MG63 (cell line): Measurements from ENCODE around the gene FCHSD2. TPM values are rescaled to one million over a fixed set of nuclear protein-coding genes. Genes with fewer than 3 reads are reported as not detected.
"Not testable (repeated sequence)": the region's sequence is repeated elsewhere in the genome, so short reads cannot be mapped to it uniquely, and the experiment has no call there.

Experiments used
- DNase-seq: peaks from one replicate; pipeline ENCODE4 v3.0.0-alpha.2; 2020
- H3K27me3 ChIP-seq: fragments of 250-450 bp; sonication (Bioruptor Pico); 2 replicates; pipeline ENCODE4 v1.5.1; 2020; ENCODE audit warnings: mild to moderate bottlenecking, moderate library complexity
- H3K36me3 ChIP-seq: fragments of 250-450 bp; sonication (Bioruptor Pico); 2 replicates; pipeline ENCODE4 v1.5.1; 2020; ENCODE audit warnings: mild to moderate bottlenecking, moderate library complexity
- H3K4me3 ChIP-seq: fragments of 250-450 bp; sonication (Bioruptor Pico); 2 replicates; pipeline ENCODE4 v1.5.1; 2020; ENCODE audit warnings: mild to moderate bottlenecking, moderate library complexity
- H3K9me3 ChIP-seq: fragments of 250-450 bp; sonication (Bioruptor Pico); 2 replicates; pipeline ENCODE4 v1.5.1; 2020; ENCODE audit warnings: mild to moderate bottlenecking, moderate library complexity
- total RNA-seq: library from RNA; depleted of rRNA; stranded (reverse); fragments of >200 nt; shearing (Covaris generic); gene quantifications from 2 replicates; pipeline ENCODE4 v1.2.3, GENCODE V29; 2014; ENCODE audit warnings: low replicate concordance

FCHSD2 gene
- total RNA-seq, 1 experiment from 2014 or later = 8.2 TPM

DNA sequence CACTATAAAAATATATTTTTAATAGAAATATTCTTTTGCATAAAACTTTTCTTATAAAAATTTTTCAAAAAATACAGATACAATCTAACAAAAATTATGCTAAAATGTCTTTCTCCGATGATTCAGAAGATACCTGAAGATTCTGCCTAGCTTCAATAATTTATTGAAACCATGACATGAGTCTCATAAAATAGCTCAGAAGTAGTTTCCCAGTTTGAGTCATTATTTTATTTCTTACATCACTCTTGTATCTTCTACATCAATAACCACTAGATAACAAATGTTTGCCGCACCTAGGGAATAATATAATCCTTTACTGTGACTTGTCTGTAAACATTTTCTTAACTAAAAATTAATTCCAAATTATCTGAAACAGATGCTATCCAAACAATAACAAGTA lies 158.6 kb downstream of the FCHSD2 start:
- no peak for DNase-seq
- Histone ChIP-seq H3K4me3 (no peak overlapping the region), H3K36me3 (peaks cover under 1% of the 10 kb centered on the region), H3K9me3 (no peaks in the 10 kb centered on the region), H3K27me3 (no peaks in the 10 kb centered on the region)

DNA sequence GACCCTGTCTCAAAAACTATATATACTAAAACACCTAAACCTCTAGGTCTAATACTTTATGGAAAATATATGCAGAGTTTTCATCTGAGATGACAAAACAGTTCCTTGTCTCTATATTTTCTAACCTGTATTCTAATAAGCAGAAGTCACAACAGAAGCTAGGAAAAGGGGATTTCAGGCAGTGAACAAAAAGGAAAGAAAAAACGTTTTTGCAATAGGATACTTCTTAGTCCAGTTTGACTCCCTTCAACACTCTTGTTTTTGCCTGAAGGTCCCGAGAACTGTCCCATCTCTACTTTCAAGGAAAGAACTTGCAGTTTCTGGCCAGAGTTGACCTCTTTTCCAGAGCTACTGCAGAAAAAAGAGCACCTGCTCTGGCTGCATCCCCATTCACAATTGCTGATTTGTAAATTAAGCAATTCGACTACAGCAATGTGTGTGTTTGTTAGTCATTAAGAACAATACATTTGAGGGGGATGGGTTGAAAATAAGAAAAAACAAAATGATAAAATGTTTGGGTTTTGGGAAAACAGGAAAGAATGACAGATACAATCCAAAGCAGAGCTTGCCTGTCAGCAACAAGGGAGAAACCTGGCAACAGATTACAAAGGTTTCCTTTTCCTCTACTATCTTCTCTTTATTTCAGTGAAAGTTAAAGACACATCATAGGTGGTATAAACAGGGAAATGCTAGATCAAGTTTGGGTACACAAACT lies 160.0 kb downstream of the FCHSD2 start:
- no peak overlapping the region for H3K4me3 ChIP-seq
- no peaks in the 10 kb centered on the region for H3K9me3 ChIP-seq
- DNase-seq = no peak
- H3K27me3 ChIP-seq = no peaks in the 10 kb centered on the region
- no peaks in the 10 kb centered on the region; the same call in none of the 2 replicates for H3K36me3 ChIP-seq

DNA sequence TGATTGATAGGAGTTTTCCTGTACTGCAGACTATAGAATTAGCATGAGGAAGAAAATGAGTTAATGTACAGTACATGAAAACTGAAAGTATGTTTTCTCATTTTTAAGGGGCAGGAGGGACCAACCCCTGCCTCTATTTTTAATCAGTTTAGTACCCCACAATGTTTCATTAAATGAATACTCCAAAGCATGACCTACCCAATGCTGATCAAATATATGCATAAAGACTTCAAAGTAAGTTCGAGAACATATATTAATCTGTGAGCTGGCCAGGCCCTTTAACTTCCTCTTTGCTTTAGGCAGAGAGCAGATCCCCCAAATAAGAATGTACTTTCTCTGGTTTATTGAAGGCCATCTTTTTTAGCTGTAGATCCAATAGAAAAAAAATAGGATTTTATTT lies 161.0 kb downstream of the FCHSD2 start:
- Histone ChIP-seq H3K36me3 (no peaks in the 10 kb centered on the region; the same call in 1 of the 2 replicates), H3K9me3 (no peaks in the 10 kb centered on the region), H3K4me3 (no peak overlapping the region), H3K27me3 (no peaks in the 10 kb centered on the region)
- DNase-seq = no peak

DNA sequence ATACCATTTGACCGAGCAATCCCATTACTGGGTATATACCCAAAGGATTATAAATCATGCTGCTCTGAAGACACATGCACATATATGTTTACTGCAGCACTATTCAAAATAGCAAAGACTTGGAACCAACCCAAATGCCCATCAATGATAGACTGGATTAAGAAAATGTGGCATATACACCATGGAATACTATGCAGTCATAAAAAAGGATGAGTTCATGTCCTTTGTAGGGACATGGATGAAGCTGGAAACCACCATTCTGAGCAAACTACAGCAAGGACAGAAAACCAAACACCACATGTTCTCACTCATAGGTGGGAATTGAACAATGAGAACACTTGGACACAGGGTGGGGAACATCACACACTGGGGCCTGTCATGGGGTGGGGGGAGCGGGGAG lies 164.3 kb downstream of the FCHSD2 start:
- H3K4me3 ChIP-seq, H3K9me3 ChIP-seq, DNase-seq, H3K27me3 ChIP-seq, H3K36me3 ChIP-seq: not testable (repeated sequence)

DNA sequence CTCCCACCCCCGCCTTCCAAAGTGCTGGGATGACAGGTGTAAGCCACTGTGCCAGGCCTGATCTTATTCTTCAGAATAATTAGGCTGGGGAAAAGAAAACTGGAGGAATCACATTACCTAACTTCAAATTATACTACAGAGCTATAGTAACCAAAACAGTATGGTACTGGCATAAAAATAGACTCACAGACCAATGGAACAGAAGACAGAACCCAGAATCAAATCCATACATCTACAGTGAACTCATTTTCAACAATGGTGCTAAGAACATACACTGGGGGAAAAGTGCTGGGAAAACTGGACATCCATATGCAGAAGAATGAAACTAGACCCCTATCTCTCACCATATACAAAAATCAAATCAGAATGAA lies 165.6 kb downstream of the FCHSD2 start:
- not testable (repeated sequence) for H3K36me3 ChIP-seq, DNase-seq, H3K4me3 ChIP-seq, H3K9me3 ChIP-seq, H3K27me3 ChIP-seq

DNA sequence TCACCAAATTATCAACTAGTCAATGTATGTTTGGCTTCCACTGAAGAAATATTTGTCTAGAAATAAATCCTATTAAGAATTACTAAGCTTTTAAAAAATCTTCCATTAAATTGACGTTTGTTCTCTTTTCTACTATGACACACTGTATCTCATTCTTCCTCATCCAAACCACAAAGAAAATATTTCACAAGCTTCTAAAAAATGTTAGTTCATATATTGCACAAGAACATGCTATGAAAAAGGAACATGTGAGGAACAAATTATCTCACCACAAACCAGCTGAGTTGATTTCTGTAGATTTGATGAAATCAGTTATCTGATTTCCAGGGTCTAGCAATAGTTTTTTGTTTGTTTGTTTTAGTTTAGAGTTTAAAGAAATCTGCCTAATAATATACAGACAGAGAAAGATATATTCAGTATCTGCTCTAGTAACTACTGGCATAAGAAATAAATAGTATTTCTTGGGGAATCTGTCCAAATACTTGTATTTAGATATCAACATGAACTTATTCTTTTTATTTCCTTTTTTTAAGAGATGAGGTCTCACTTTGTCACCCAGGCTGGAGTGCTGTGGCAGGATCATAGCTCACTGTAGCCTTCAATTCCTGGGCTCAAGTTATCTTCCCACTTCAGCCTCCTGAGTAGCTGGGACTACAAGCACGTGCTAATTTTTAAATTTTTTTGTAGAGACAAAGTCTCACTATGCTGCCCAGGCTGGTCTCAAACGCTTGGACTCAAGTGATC lies 166.2 kb downstream of the FCHSD2 start:
- H3K36me3 ChIP-seq = no peaks in the 10 kb centered on the region; the same call in 1 of the 2 replicates
- H3K4me3 ChIP-seq = no peak overlapping the region
- no peaks in the 10 kb centered on the region for H3K27me3 ChIP-seq
- no peak for DNase-seq
- no peaks in the 10 kb centered on the region for H3K9me3 ChIP-seq

DNA sequence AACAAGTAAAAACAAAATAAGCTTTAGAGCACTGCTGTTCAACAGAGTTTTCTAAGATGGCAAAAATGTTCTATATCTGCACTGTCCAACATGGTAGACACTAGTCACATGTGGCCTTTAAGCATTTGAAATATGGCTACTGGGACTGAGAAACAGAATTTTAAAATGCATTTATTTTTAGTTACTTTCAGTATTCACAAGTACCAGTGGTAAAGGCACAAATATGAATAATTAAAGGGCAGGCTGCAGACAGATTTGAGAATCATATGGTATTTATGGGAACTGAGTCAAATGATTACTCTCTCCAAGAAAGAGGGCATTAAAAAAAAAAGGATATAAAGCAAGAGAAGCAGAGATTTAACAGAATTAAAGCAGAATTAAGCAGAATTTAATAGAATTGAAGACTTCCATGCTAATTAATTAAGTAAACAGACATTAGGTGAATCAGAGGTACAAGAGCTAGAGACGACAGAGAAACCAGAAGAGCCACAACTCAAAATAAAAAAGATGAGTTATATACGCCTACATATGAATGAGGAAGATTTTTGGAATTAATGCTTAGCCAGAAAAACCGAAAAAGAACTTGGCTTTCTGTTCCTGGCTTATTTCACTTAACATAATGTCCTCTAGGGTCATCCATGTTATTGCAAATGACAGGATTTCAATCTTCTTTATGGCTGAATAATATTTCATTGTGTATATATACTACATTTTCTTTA lies 167.5 kb downstream of the FCHSD2 start:
- DNase-seq = no peak
- no peaks in the 10 kb centered on the region for H3K27me3 ChIP-seq
- H3K4me3 ChIP-seq = no peak overlapping the region
- no peaks in the 10 kb centered on the region; the same call in 1 of the 2 replicates for H3K36me3 ChIP-seq
- H3K9me3 ChIP-seq = no peaks in the 10 kb centered on the region

DNA sequence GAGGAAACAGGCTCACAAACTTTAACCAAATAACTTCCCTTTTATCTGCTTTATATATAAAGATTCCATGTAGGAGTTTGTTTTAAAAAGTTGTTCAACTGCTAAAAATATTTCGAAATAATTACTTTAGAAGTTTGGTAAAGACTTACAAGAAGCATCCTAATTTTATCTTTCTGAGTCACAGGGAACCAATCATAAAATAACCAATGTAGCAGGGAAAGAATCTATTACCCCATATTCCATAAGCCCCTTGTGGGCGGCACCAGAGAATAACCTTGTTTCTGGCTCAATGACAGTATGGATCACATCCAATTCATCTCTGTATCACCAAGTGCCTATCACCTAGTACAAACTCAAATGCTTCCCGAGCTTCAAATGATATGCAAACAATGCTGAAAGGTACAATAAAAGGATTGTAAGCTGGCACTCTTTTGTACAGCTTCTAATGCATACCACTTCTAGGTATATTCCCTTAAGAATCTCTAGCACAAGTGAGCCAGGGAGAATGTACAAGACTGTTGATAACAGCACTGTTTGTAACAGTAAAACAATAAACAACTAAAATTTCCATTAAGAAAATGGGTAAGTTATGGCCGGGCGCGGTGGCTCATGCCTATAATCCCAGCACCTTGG lies 169.5 kb downstream of the FCHSD2 start:
- Histone ChIP-seq H3K9me3 (no peaks in the 10 kb centered on the region), H3K4me3 (no peak overlapping the region), H3K27me3 (no peaks in the 10 kb centered on the region), H3K36me3 (no peaks in the 10 kb centered on the region; the same call in 1 of the 2 replicates)
- no peak for DNase-seq

DNA sequence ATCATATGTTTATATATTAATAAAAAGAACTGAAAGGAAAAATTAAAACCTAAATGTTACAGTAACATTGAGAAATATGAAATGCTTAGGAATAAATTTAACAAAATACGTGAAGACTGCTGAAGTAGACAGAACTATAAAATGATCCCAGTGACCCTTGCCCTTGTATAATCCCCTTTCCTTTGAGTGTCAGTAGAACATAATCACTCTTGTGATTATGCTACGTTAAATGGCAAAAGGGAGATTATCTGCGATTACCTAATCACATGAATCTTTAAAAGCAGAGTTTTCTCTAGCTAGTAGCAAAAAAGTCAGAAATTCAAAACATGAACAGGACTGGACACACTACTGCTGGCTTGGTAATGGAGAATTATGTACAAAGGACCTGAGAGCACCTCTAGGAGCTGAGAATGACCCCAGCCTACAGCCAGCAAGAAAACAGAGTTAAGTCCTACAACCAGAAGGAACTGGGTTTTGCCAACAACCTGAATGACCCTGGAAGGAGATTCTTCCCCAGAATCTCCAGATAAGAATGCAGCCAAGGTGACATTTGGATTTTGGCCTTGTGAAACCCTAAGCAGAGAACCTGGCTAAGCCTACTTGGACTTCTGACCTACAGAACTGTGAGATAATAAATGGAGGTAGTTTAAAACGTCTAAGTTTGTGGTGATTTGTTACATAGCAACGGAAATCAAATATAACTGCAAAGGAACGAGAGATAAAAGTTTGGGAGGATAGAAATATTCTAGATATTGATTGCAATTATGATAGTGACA lies 170.7 kb downstream of the FCHSD2 start:
- Histone ChIP-seq H3K27me3 (no peaks in the 10 kb centered on the region), H3K36me3 (no peaks in the 10 kb centered on the region; the same call in 1 of the 2 replicates), H3K4me3 (no peak overlapping the region), H3K9me3 (no peaks in the 10 kb centered on the region)
- DNase-seq = no peak

DNA sequence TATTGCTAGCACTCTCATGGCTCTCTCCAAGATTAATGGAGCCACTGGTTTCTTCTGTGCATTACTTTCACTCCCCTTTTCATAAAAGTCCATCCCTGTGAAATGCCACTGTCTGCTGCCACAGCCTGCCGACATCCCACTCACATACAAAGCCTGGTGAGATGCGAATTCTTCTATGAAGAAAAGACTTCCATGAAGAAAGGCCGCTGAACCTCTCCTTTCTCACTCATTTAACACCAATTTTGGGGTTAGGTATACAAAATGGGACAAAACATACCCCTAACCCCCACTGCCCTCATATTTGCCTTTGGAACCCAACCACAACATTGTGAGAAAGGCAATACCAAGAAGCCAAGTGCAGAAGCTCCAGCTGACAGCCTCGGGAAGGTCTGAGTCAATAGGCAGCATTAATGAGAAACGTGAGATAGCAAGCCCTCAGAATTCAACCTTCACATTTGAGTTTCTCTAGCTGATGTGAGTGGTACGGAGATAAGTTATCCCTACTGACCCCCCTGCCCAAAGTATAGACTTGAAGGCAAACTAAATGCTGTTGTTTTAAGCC lies 171.5 kb downstream of the FCHSD2 start:
- DNase-seq = no peak
- no peaks in the 10 kb centered on the region for H3K27me3 ChIP-seq
- H3K4me3 ChIP-seq = no peak overlapping the region
- H3K36me3 ChIP-seq = no peaks in the 10 kb centered on the region; the same call in 1 of the 2 replicates
- H3K9me3 ChIP-seq = no peaks in the 10 kb centered on the region

DNA sequence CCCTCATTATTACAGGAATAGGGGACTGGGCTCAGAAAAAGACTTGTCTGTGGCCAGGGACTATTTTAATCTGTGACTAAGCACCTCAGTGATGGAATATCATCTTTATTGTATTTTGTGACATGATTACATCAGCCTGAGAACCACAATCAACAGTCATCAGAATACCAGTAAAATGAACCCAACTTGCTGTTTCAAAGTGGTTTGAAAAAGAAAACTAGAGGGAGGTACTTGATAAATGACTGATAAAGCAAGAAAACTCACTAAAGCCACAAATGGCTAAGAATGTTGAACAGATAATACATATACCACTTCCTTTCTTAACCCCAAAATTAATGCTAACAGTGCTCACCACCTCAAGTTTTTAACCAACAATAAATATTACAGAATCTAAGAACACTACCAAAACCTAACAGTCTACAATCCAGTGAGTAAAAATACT lies 172.2 kb downstream of the FCHSD2 start:
- Histone ChIP-seq H3K36me3 (no peaks in the 10 kb centered on the region; the same call in 1 of the 2 replicates), H3K9me3 (no peaks in the 10 kb centered on the region), H3K27me3 (no peaks in the 10 kb centered on the region), H3K4me3 (no peak overlapping the region)
- DNase-seq = no peak

DNA sequence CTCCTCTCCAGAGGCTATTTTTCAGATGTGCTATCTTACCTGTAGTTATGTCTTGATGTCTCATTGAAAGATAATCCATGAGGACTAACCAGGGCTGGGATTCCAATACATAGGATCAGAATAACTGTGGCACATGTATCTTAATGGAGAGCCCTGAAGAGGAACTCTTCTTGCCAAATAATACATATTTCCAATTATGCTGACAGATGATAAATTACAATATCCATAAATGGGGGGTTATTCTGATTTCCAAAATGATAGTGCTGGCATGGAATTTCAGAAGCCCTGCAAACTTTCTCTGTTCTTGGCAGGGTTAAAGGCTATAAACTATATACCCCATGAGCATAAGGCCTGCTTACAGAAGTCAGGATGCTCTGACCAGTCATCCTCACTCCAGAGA lies 173.7 kb downstream of the FCHSD2 start:
- no peaks in the 10 kb centered on the region; the same call in 1 of the 2 replicates for H3K36me3 ChIP-seq
- no peaks in the 10 kb centered on the region for H3K27me3 ChIP-seq
- no peaks in the 10 kb centered on the region for H3K9me3 ChIP-seq
- H3K4me3 ChIP-seq = no peak overlapping the region
- DNase-seq = no peak

DNA sequence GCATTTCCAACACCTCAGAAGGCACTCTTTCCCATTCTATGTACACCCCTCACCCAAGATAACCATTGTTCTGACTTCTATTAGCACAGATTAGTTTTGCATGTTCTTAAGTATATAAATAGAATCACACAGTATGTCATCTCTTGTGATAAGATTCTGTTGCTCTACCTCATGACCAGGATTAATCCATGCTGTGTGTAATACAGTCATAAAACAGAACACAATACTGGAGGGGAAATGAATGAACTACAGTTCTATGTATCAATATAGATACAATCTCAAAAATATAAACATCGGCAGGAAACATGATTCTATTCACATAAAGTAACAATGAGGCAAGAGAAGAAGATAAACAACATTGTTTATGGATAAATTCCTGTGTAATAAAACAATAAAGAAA lies 176.4 kb downstream of the FCHSD2 start:
- Histone ChIP-seq H3K27me3 (no peaks in the 10 kb centered on the region), H3K9me3 (no peaks in the 10 kb centered on the region), H3K36me3 (no peaks in the 10 kb centered on the region), H3K4me3 (no peak overlapping the region)
- DNase-seq = no peak

DNA sequence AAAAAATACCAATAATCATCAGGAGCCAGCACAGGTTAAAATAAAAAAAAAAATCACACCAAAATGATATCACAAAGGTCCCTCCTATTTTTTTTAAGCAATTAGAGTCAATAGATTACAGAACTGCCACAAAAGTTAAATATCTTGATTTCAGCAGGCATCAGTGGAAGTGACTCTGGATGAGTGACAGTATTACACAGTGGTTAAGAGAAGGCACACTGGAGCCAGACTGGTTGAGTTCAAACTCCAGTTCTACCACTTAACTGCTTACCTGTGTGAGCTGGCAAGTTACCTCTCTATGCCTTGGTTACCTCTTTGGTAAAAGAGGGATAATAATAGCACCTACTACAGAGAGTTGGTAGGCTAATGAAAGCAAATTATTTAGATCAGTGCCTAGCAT lies 179.4 kb downstream of the FCHSD2 start:
- H3K36me3 ChIP-seq = no peaks in the 10 kb centered on the region; the same call in 1 of the 2 replicates
- no peak for DNase-seq
- H3K4me3 ChIP-seq = no peak overlapping the region
- no peaks in the 10 kb centered on the region for H3K27me3 ChIP-seq
- H3K9me3 ChIP-seq = no peaks in the 10 kb centered on the region

DNA sequence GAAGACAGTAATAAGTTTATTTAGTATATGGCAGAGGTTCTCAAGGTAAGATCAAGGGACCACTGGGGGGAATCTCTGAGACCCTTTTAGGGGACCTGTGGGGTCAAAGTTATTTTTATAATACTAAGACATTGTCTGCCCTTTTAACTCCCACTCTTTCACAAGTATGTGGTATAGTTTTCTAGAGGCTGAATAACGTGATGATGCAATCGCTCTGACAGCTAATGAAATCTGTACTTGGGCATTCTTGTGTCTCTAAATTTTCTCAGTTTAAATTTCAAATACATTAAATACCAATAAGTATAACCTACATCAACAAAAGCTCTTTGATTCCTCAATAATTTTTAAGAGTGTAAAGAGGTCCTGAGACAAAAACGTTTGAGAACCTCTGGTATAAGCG lies 180.0 kb downstream of the FCHSD2 start:
- no peak for DNase-seq
- no peak overlapping the region for H3K4me3 ChIP-seq
- H3K9me3 ChIP-seq = no peaks in the 10 kb centered on the region
- H3K27me3 ChIP-seq = no peaks in the 10 kb centered on the region
- H3K36me3 ChIP-seq = no peaks in the 10 kb centered on the region; the same call in 1 of the 2 replicates
